Body of pancreas (tissue), 4 donors: Measurements from ENCODE around the gene TRIP13. TPM values are rescaled to one million over a fixed set of nuclear protein-coding genes. Genes with fewer than 3 reads are reported as not detected.

ENCODE experiments used
- ATAC-seq: fragments of 150-250 bp; one replicate; pipeline ENCODE4 v1.9.1; 2016
- DNase-seq, 4 donors: peaks; one replicate each; pipeline ENCODE4 v3.0.0-alpha.2; 2019
- H3K27ac ChIP-seq, 4 donors: fragments of 200-600 bp; sonication (generic); 1 replicate in 3 of 4; 2 replicates in 1 of 4; pipeline versions ENCODE4 v1.5.1 to v1.6.1; 2016 to 2019; ENCODE audit warnings: mild to moderate bottlenecking in 1 of 4, mixed read lengths in 1 of 4, moderate library complexity in 1 of 4
- H3K27me3 ChIP-seq, 2 donors: fragments of 200-600 bp; sonication (generic); one replicate each; pipeline ENCODE4 v1.6.0; 2016; ENCODE audit warnings: mild to moderate bottlenecking in 1 of 2
- H3K36me3 ChIP-seq, 2 donors: fragments of 200-600 bp; sonication (generic); replicated peaks in 1 of 2; 2 replicates each; pipeline ENCODE4 v1.5.1; 2016; ENCODE audit warnings: low read depth in 2 of 2; ENCODE audit not compliant: insufficient read depth in 1 of 2
- H3K4me1 ChIP-seq: fragments of 200-600 bp; sonication (generic); one replicate; pipeline ENCODE4 v1.6.0; 2016
- H3K4me3 ChIP-seq, 2 donors: fragments of 200-600 bp; sonication (generic); 1 replicate in 1 of 2; 2 replicates in 1 of 2; pipeline ENCODE4 v1.5.1; 2016 to 2019
- H3K9me3 ChIP-seq, 3 donors: fragments of 200-600 bp; sonication (generic); 1 replicate in 2 of 3; 2 replicates in 1 of 3; pipeline ENCODE4 v1.5.1; 2016
- CTCF ChIP-seq, 7 experiments: fragments of 450-650 bp in 4 of 7; fragments of 200-600 bp in 3 of 7; sonication (generic) in 3 of 7; IDR thresholded peaks; one replicate each; pipeline ENCODE4 v1.5.1; 2016 to 2019; ENCODE audit warnings: antibody characterized with exemption in 7 of 7
- POLR2A ChIP-seq, 3 donors: fragments of 450-650 bp; IDR thresholded peaks; one replicate each; pipeline ENCODE4 v1.6.1; 2016; ENCODE audit warnings: antibody characterized with exemption in 3 of 3, mild to moderate bottlenecking in 2 of 3
- WGBS, 2 donors: methylation state at CpG; one replicate each; pipeline ENCODE4 v1.1.5; 2017; 5-methylcytosine and 5-hydroxymethylcytosine counted together
- intact Hi-C: fragments of 100-400 bp; cut with DNase I; formaldehyde crosslinking; loops from one replicate; pipeline ENCODE4 v1.15.1; 2023
- total RNA-seq, 2 donors: library from RNA; depleted of rRNA; stranded (reverse); fragments of >200 nt; gene quantifications; one replicate each; pipeline ENCODE4 v1.1.0, GENCODE V29; 2016

The TRIP13 gene
- total RNA-seq, 2 donors from 2014 or later: 1.3 TPM

- Histone ChIP-seq H3K27me3 (peaks cover 0 to 7% of the 10 kb centered on the region in 2 donors), H3K27ac (no peak overlapping the region), H3K4me1 (peaks cover 39% of the 10 kb centered on the region), H3K36me3 (no peaks in the 10 kb centered on the region), H3K9me3 (no peaks in the 10 kb centered on the region), H3K4me3 (no peak overlapping the region)
- ATAC-seq (no peak), DNase-seq (no peak)
- intact Hi-C loops: no loop called here
- no peak for TF ChIP-seq CTCF (IDR thresholded peaks at IDR 0.05)
- TF ChIP-seq POLR2A (IDR thresholded peaks at IDR 0.05): no peak
- WGBS, 2 donors: 88 to 91% methylated on average over 4 to 9 of the region's 9 CpGs
Observed at GRCh38 chr5:921456-922435, 29.1 kb downstream of the TRIP13 start.

- 84 to 89% methylated on average over 13 to 17 of the region's 17 CpGs for WGBS, 2 donors
Observed at GRCh38 chr5:922436-923280, 30.0 kb downstream of the TRIP13 start.

GRCh38 chr5:923281-923873 lies 30.7 kb downstream of the TRIP13 start:
- Histone ChIP-seq H3K27me3 (peaks cover 0 to 7% of the 10 kb centered on the region in 2 donors), H3K27ac (no peak overlapping the region), H3K4me3 (no peak overlapping the region), H3K36me3 (no peaks in the 10 kb centered on the region), H3K4me1 (peaks cover 29% of the 10 kb centered on the region), H3K9me3 (no peaks in the 10 kb centered on the region)
- DNase-seq (peak; percentile 82 to 87 (median 84)), ATAC-seq (peak; percentile 79)
- TF ChIP-seq CTCF (IDR thresholded peaks at IDR 0.05): peak; percentile 71 to 91 (median 87)
- TF ChIP-seq POLR2A (IDR thresholded peaks at IDR 0.05): no peak
- 11 to 16% methylated on average over 16 to 17 of the region's 17 CpGs for WGBS, 2 donors
- intact Hi-C loops: no loop called here

More at GRCh38 chr5:922436-923280, 30.0 kb downstream of the TRIP13 start:
- Histone ChIP-seq H3K27ac (no peak overlapping the region), H3K4me1 (peaks cover 34% of the 10 kb centered on the region), H3K4me3 (no peak overlapping the region), H3K9me3 (no peaks in the 10 kb centered on the region), H3K36me3 (no peaks in the 10 kb centered on the region), H3K27me3 (peaks cover 0 to 7% of the 10 kb centered on the region in 2 donors)
- intact Hi-C loops: no loop called here
- no peak for DNase-seq
- no peak for ATAC-seq
- TF ChIP-seq CTCF (IDR thresholded peaks at IDR 0.05): no peak
- no peak for TF ChIP-seq POLR2A (IDR thresholded peaks at IDR 0.05)

- ATAC-seq: peak; percentile 79
- TF ChIP-seq POLR2A (IDR thresholded peaks at IDR 0.05): peak in 2 of 3 donors; percentile 26 to 33
- peak in 6 of 7 experiments; percentile 20 to 47 (median 36) for TF ChIP-seq CTCF (IDR thresholded peaks at IDR 0.05)
- Histone ChIP-seq H3K36me3 (no peaks in the 10 kb centered on the region), H3K4me1 (peaks cover 20% of the 10 kb centered on the region), H3K27ac (peak overlapping the region in 2 of 4 donors; percentile 21 to 45), H3K4me3 (no peak overlapping the region), H3K27me3 (peaks cover 0 to 7% of the 10 kb centered on the region in 2 donors), H3K9me3 (no peaks in the 10 kb centered on the region)
- WGBS, 2 donors: 5 to 6% methylated on average over 48 to 63 of the region's 65 CpGs
- peak in 3 of 4 donors; percentile 33 to 51 (median 45) for DNase-seq
- intact Hi-C loops: loop anchor here (5.0 kb wide), 1 partner anchor 216 kb away; no protein-coding TSS in a partner anchor
Observed at GRCh38 chr5:926417-927171, 33.9 kb downstream of the TRIP13 start.
